Kidney tubule cell (primary cell): ENCODE results near the gene TICAM1.
"Not testable (repeated sequence)": the region's sequence is repeated elsewhere in the genome, so short reads cannot be mapped to it uniquely, and the experiment has no call there.

ENCODE experiments used
- DNase-seq: peaks from one replicate; pipeline ENCODE4 v3.0.0-alpha.2; 2018; ENCODE audit warnings: low spot score

The TICAM1 gene

GRCh38 chr19:4805140-4805539 lies 26.4 kb downstream of the TICAM1 start:
- DNase-seq = not testable (repeated sequence)

DNA sequence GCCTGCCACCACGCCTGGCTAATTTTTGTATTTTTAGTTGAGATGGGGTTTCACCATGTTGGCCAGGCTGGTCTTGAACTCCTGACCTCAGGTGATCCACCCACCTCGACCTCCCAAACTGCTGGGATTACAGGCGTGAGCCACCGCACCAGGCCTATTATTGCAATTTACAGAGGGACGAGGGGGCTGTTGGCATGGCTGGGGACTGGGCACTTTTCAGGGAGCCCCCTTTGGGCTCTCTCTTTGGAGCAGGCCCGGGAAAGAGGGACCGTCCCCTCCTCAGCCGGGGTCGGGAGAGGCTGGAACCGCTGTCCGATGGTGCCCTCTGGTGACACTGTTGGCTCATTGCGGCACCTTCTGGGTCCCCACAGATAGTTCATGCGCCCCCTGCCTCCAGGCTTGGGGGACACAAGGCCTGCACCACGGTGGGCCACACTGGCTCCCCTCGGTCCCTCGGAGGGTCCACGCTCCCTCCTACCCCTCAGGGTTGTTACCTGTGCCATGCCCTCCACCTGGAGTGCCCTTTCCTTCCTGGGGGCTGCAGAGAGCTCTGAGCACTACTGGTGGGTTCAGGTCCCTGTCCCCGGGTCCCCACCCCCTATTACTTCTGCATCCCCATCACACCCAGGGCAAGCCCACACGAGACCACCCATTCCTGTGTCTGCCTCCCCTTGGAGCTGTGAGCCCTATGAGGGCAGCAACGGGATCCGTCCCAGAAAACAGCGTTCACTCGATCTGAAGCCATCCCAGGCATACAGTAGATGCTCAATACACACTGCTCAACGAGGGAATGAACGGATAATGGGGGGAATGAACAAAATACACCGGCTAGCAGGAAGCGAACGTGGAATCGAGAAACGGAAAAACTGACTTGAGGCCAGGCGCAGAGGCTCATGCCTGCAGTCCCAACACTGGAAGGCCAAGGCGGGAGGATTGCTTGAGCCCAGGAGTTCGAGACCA lies 27.5 kb downstream of the TICAM1 start:
- DNase-seq = peak; percentile 30

DNA sequence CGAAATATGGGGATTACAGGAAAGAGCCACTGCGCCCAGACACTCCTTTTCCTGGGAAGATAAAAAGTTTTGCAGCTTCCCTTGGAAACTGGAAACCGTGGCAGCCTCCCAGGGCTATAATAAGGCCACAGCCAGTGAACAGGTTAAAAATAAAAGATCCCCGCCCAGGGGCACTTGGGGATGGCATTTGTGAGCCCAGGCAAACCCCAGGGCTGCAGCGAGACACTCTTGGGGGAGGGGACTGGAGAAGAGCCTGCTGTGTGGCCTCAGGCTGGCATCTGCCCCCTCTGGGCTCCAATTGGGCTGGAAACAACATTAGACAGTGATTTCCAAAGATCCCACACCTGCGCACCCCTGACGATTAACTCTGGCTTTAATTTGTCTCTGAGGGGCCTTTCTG lies 28.8 kb downstream of the TICAM1 start:
- no peak for DNase-seq

GRCh38 chr19:4801085-4801619 lies 30.4 kb downstream of the TICAM1 start:
- no peak for DNase-seq

- DNase-seq = no peak
These were observed 30.9 kb downstream of the TICAM1 start for GRCh38 chr19:4800591-4801081.

DNA sequence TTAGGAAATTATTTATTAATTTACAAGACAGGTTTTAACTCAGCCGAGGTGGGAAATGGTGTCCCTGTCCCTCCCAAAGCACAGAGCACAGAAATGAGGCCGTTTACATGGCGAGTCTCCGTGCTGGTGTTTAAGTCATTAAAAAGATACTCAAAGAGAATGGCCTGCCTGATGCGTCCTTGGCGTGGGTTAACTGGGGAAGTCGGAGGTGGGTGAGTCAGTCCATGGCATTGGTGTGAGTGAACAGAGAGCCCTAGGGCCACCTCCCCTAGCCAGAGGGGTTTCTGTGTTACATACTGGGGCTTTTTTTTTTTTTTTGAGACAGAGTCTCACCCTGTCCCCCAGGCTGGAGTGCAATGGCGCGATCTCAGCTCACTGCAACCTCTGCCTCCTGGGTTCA lies 36.1 kb downstream of the TICAM1 start:
- peak; percentile 14 for DNase-seq

DNA sequence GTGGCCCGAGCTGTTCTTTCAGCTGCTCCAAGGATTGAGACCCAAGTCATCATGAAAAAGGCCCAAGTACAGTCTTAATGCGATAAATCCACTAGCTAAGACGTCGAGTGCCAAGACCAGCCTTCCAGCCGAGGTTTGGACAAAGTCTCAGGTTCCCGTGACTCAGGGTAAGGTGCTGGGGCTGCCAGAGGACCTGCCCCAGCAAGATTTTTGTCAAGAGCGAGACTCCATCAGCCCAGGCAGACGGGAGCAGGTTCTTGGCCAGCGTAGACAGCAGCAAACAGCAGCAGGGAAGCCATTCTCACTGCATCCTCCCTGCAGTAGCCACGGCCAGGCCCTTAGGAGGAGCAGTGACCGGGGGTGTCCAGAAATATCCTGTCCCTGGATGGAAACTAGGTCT lies 36.5 kb downstream of the TICAM1 start:
- no peak for DNase-seq

- DNase-seq = not testable (repeated sequence)
These were observed 38.2 kb downstream of the TICAM1 start for GRCh38 chr19:4793278-4793677.

- DNase-seq = not testable (repeated sequence)
These were observed 38.7 kb downstream of the TICAM1 start for GRCh38 chr19:4792866-4793195.

DNA sequence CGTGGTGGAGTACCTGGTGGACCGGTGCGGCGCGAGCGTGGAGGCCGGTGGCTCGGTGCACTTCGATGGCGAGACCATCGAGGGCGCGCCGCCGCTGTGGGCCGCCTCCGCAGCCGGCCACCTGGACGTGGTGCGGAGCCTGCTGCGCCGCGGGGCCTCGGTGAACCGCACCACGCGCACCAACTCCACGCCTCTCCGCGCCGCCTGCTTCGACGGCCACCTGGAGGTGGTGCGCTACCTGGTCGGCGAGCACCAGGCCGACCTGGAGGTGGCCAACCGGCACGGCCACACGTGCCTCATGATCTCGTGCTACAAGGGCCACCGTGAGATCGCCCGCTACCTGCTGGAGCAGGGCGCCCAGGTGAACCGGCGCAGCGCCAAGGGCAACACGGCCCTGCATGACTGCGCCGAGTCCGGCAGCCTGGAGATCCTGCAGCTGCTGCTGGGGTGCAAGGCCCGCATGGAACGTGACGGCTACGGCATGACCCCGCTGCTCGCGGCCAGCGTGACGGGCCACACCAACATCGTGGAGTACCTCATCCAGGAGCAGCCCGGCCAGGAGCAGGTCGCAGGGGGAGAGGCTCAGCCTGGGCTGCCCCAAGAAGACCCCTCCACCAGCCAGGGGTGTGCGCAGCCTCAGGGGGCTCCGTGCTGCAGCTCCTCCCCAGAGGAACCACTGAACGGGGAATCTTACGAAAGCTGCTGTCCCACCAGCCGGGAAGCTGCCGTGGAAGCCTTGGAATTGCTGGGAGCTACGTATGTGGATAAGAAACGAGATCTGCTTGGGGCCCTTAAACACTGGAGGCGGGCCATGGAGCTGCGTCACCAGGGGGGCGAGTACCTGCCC lies 39.3 kb downstream of the TICAM1 start:
- DNase-seq = peak; percentile 34

DNA sequence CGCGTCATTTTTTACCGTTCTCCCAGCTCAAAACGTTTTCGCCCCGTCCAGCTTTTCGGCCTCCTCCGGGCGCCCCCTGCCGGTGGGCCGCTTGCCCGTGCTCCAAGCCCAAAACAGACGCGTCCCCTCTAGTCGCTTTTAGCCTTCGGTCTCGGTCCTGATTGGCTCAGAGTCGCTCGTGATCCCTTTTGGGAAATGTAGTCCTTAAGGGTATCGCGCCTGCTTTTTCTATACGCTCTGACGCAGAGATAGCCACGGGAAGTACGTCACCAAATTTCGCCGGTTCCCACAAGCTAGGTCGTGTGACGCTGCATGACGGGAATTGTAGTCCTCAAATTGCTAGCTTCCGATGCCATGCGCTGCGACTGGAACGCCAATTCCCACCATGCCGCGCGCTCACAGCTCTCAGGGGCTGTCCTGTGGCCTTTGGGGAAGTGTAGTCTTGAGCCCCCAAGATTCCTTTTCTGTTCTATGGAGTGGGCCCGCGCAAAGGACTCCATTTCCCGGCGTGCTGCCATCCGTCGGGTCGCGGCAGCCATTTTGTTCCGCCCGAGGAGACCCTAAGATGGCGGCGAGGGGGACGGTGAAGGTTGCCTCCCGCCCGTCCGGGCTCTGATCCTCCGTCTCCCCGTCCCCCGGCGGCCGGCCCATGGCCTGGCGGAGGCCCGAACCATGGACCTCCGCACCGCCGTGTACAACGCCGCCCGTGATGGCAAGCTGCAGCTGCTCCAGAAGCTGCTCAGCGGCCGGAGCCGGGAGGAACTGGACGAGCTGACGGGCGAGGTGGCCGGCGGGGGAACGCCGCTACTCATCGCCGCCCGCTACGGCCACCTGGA lies 40.1 kb downstream of the TICAM1 start, which contains the start of gene FEM1A:
TSS of gene FEM1A (plus strand) at position 552 of the 836 bp plus-strand sequence. CDS start at position 673, 121 bp downstream.
- DNase-seq = peak; percentile 100

- not testable (repeated sequence) for DNase-seq
These were observed 45.0 kb downstream of the TICAM1 start for GRCh38 chr19:4786412-4787016.

- DNase-seq = no peak
These were observed 49.7 kb downstream of the TICAM1 start for GRCh38 chr19:4781801-4782200.

GRCh38 chr19:4780860-4781259 lies 50.7 kb downstream of the TICAM1 start:
- no peak for DNase-seq

- DNase-seq = not testable (repeated sequence)
These were observed 53.4 kb downstream of the TICAM1 start for GRCh38 chr19:4778124-4778523.

- no peak for DNase-seq
These were observed 54.9 kb downstream of the TICAM1 start for GRCh38 chr19:4776436-4777211.

- DNase-seq = no peak
These were observed 55.8 kb downstream of the TICAM1 start for GRCh38 chr19:4775627-4776152.

DNA sequence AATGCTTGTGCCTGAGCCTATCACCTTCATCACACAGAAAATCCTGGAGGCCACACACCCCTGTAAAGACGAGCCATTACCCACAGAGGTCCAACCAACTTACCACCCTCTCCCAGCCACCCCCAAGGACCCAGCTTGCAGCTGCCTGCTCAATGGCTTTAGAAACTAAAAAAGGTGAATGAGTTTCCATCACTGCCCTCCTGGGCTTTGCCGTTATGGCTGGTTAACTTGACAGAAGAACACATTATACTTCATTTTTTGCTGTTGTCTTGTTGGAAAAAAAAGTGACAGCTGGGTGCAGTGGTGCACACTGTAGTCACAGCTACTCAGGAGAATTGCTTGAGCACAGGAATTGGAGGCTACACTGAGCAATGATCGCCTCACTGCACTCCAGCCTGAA lies 57.4 kb downstream of the TICAM1 start:
- DNase-seq = no peak

DNA sequence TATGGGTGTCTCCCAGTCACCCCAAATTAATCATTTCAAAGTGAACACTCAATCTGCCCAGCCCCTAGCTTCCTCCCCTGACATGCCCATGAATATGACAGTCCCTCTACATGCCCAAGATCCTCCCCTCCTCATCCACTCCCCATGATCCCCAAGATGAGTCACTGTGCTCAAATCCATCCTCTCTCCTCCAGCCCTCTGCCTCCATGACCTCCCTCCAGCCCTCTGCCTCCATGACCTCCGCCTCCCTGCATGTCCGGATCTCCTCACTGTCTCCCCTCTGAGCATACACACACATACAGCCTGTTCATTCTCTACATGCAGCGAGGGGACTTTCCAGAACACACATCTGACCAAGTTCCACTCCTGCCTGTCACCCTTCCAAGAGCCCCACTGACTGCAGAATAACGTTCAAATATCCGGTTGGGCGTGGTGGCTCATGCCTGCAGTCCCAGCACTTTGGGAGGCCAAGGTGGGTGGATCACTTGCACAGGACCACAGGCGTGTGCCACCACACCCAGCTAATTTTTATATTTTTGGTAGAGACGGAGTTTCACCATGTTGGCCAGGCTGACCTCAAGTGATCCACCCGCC lies 58.4 kb downstream of the TICAM1 start:
- no peak for DNase-seq

DNA sequence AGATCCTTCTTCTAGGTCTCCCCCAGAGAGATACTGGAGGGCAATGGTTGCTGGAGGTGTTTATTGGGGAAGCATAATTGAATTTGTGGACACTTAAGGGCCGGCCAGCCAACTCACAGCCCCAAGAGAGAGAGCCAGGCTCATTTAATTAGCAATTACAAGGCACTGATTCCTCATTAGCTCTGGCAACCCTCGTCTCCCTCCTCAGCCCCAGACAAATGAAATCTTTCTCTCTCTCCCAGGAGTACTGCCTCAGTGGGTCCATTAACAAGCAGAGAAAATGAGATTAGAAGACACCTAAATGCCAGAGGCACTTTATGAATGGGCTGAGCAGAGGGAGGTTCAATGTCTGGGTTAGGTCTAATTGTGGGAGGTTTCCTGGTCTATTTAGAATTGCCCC lies 58.9 kb downstream of the TICAM1 start:
- no peak for DNase-seq
